Dendritic cell treated with granulocyte-macrophage colony-stimulating factor and Interleukin-4, amounts not matched to agents 40 ng/mL and 50 ng/mL, for 4 days (primary cell): ENCODE results near the gene TOP2A.

Experiments used
- H3K27ac Mint-ChIP-seq: one replicate; pipeline ENCODE4 v1.8.0; 2022; ENCODE audit warnings: mild to moderate bottlenecking, mixed read lengths
- H3K27me3 Mint-ChIP-seq: one replicate; pipeline ENCODE4 v1.8.0; 2022; ENCODE audit warnings: mild to moderate bottlenecking, mixed read lengths
- H3K36me3 Mint-ChIP-seq: one replicate; pipeline ENCODE4 v1.8.0; 2022; ENCODE audit warnings: low read depth, mixed read lengths
- H3K4me1 Mint-ChIP-seq: one replicate; pipeline ENCODE4 v1.8.0; 2022; ENCODE audit warnings: low read depth, mixed read lengths
- H3K4me3 Mint-ChIP-seq: one replicate; pipeline ENCODE4 v1.8.0; 2022; ENCODE audit warnings: mild to moderate bottlenecking, moderate library complexity, mixed read lengths
- H3K9me3 Mint-ChIP-seq: one replicate; pipeline ENCODE4 v1.8.0; 2022; ENCODE audit warnings: mixed read lengths
- intact Hi-C: fragments of 100-400 bp; cut with micrococcal nuclease; formaldehyde crosslinking; loops from one replicate; pipeline ENCODE4 v1.15.0; 2022

Gene TOP2A, protein sequence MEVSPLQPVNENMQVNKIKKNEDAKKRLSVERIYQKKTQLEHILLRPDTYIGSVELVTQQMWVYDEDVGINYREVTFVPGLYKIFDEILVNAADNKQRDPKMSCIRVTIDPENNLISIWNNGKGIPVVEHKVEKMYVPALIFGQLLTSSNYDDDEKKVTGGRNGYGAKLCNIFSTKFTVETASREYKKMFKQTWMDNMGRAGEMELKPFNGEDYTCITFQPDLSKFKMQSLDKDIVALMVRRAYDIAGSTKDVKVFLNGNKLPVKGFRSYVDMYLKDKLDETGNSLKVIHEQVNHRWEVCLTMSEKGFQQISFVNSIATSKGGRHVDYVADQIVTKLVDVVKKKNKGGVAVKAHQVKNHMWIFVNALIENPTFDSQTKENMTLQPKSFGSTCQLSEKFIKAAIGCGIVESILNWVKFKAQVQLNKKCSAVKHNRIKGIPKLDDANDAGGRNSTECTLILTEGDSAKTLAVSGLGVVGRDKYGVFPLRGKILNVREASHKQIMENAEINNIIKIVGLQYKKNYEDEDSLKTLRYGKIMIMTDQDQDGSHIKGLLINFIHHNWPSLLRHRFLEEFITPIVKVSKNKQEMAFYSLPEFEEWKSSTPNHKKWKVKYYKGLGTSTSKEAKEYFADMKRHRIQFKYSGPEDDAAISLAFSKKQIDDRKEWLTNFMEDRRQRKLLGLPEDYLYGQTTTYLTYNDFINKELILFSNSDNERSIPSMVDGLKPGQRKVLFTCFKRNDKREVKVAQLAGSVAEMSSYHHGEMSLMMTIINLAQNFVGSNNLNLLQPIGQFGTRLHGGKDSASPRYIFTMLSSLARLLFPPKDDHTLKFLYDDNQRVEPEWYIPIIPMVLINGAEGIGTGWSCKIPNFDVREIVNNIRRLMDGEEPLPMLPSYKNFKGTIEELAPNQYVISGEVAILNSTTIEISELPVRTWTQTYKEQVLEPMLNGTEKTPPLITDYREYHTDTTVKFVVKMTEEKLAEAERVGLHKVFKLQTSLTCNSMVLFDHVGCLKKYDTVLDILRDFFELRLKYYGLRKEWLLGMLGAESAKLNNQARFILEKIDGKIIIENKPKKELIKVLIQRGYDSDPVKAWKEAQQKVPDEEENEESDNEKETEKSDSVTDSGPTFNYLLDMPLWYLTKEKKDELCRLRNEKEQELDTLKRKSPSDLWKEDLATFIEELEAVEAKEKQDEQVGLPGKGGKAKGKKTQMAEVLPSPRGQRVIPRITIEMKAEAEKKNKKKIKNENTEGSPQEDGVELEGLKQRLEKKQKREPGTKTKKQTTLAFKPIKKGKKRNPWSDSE (N-terminal part only)

DNA sequence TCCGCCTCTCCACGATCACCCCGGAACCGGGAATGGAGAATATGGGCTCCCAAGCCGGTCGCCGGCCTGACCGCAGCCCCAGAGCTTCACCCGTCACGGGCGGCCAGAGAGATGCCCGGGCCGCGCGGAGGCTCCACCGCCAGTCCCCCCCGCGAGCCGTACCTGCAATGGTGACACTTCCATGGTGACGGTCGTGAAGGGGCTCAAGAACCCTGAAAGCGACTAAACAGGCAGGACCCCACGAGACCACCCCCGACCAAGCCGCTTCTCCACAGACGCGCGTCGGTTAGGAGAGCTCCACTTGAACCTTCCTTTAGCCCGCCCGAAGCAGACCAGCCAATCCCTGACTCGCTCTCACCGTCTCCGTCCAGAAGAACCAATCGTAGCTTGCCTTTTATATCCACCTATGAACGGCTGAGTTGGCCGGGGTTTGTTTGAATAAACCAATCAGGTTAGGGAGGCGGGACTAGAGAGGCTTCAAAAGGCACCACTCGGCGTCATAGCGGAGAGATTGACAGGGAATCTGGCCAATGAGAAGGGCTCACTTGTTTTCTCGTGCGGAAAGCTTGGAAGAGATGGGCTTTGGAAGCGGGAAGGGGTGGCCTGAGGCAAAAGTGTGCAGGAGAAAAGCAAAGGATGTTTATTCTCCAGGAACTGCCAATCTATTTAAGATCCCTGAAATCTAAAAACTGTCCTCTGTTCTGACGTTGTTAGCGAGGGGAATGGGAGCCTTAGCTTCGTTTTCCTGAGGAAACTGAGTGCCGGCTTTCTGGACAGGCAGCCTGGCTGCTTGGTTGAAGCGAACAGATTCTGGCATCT, at the start of gene TOP2A:
TSS of gene TOP2A (minus strand) at position 288 of the 819 bp plus-strand sequence. CDS start at position 183, 105 bp downstream.
- no peaks in the 10 kb centered on the region for H3K9me3 Mint-ChIP-seq
- H3K27me3 Mint-ChIP-seq = no peaks in the 10 kb centered on the region
- peak within 1 kb of the TSS; percentile 73 for H3K27ac Mint-ChIP-seq
- peak within 1 kb of the TSS; percentile 97 for H3K4me3 Mint-ChIP-seq
- intact Hi-C loops = loop anchor here (5.0 kb wide), 1 partner anchor 216 kb away; no protein-coding TSS in a partner anchor
- peaks cover 20% of the 10 kb centered on the region for H3K4me1 Mint-ChIP-seq
- peaks cover 6% of the 10 kb centered on the region for H3K36me3 Mint-ChIP-seq

DNA sequence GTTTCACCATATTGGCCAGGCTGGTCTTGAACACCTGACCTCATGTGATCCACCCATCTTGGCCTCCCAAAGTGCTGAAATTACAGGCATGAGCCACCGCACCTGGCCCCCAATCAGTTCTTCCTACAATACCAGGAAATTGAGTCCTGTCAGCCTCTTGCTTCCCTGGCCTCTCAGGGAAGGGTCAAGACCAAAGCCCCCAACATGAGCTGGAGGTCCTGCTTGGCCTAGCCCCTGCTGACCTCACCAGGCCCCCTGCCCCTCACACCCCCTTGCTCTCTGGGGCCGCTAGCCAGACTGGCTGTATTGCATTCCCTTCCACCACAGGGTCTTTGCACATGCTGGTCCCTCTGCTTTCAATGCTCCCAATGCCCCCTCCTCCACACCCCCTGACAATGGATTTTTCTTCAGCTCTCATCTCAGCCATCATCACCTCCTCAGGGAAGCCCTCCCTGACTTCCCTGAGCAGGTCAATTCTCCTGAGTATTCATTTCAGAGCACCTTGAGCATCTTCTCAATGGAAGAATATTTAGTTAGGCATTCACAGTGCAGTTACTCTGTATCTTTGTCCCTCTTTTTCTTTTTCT, 49.7 kb upstream of the TOP2A start:
- no peaks in the 10 kb centered on the region for H3K36me3 Mint-ChIP-seq
- no peaks in the 10 kb centered on the region for H3K4me1 Mint-ChIP-seq
- H3K9me3 Mint-ChIP-seq = no peaks in the 10 kb centered on the region
- no peak overlapping the region for H3K4me3 Mint-ChIP-seq
- intact Hi-C loops = no loop called here
- peaks cover 21% of the 10 kb centered on the region for H3K27me3 Mint-ChIP-seq
- no peak overlapping the region for H3K27ac Mint-ChIP-seq

- Mint-ChIP-seq H3K9me3 (no peaks in the 10 kb centered on the region), H3K36me3 (no peaks in the 10 kb centered on the region), H3K4me3 (no peak overlapping the region), H3K27ac (no peak overlapping the region), H3K4me1 (no peaks in the 10 kb centered on the region), H3K27me3 (peaks cover 21% of the 10 kb centered on the region)
- intact Hi-C loops = no loop called here
These were observed 48.7 kb upstream of the TOP2A start for GRCh38 chr17:40466298-40466971.

- Mint-ChIP-seq H3K36me3 (no peaks in the 10 kb centered on the region), H3K27ac (no peak overlapping the region), H3K9me3 (no peaks in the 10 kb centered on the region), H3K4me3 (no peak overlapping the region), H3K4me1 (no peaks in the 10 kb centered on the region), H3K27me3 (peaks cover 13% of the 10 kb centered on the region)
- intact Hi-C loops = no loop called here
These were observed 46.7 kb upstream of the TOP2A start for GRCh38 chr17:40464392-40464855.

DNA sequence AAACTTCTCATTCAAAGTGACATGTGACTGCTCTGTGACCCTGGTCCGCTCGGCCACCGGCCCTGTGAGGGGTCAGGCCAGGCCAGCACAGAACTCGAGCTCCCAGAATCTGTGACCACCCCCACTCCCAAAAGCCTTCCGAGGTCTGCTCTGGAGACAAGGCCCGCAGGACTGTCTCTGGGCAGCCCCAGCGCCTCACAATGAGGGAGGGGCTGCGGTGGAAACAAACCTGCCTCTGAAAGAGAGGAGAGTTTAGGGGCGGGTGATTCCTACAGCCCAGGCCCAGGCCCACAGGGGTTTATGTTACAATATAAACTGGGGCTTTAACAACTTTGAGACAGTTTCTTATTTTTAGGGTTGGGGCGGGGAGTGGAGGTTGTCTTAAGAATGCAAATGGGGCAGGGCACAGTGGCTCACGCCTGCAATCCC, 45.4 kb upstream of the TOP2A start:
- no peaks in the 10 kb centered on the region for H3K9me3 Mint-ChIP-seq
- no peaks in the 10 kb centered on the region for H3K36me3 Mint-ChIP-seq
- H3K4me3 Mint-ChIP-seq = no peak overlapping the region
- intact Hi-C loops = no loop called here
- H3K27me3 Mint-ChIP-seq = peaks cover 12% of the 10 kb centered on the region
- H3K27ac Mint-ChIP-seq = no peak overlapping the region
- no peaks in the 10 kb centered on the region for H3K4me1 Mint-ChIP-seq

DNA sequence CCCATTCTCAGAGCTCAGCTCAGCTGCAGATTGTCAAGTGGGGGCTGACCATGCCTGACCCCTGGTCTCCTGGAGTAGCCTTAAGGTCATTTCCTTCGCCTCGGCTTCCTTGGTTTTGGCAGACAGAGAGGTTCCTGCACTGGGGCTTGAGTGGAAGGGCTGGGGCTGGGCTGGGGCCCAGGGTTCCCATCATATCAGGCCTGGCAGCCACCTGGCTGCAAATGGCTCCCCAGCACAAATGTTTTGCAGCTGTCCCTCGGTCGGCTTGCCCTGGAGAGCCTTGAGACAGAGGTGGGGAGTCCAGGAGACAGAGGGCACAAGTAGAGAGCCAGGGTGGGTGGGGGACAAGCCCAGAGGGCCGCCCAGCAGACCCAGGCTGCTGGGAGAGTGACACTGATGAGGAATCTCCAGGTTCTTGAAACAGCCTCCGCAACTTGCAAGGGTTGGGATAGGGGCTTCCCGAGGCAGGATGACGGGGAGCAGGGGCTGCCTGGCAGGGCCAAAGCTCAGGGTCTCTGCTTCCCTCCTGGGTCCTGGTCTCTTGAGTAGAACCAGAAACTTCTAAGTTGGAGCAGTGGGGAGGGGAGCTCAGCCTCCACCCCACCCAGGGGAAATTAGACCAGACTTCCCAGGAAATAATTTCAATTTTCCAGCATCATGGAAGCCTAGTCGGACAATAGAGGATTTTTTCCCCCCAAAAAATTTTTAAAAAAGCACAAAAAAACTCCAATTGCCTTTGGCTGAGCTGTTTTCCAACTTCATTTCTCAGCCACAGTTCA, 44.8 kb upstream of the TOP2A start:
- no peak overlapping the region for H3K27ac Mint-ChIP-seq

DNA sequence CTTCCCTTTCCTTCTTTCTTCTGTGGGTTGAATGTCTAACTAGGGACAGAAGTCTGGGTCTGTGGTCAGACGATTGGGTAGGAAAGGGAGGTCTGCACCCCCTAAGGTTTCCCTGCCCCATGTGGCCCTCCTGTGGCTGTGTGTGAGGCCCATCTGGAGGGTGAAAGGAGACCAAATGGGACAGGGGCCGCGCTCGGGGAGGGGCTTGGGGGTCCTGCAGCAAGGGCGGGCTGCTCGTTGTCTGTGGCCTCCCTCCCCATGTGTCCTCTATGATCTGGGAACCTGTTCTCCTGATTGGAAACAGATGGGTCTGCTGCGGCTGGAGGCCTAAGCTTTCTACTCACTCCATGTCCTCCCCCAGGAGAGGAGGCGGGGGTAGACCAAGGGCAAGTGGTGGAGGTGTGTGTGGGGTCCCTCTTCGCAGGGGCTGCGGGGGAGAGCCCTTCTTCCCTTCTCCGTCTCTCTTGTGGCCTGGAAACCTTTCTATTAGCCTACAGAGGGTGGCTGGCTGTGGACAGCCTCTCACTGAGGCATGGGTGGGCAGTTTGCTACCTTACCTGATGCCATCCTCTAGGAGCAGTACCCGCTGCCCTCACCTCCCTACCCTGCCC, 44.1 kb upstream of the TOP2A start:
- H3K27ac Mint-ChIP-seq = no peak overlapping the region
- intact Hi-C loops = no loop called here
- no peaks in the 10 kb centered on the region for H3K9me3 Mint-ChIP-seq
- no peaks in the 10 kb centered on the region for H3K4me1 Mint-ChIP-seq
- peaks cover 18% of the 10 kb centered on the region for H3K27me3 Mint-ChIP-seq
- H3K4me3 Mint-ChIP-seq = no peak overlapping the region
- H3K36me3 Mint-ChIP-seq = no peaks in the 10 kb centered on the region

More for the DNA sequence above, 44.8 kb upstream of the TOP2A start:
- no peaks in the 10 kb centered on the region for H3K36me3 Mint-ChIP-seq
- intact Hi-C loops = no loop called here
- no peak overlapping the region for H3K4me3 Mint-ChIP-seq
- H3K27me3 Mint-ChIP-seq = peaks cover 16% of the 10 kb centered on the region
- no peaks in the 10 kb centered on the region for H3K4me1 Mint-ChIP-seq
- no peaks in the 10 kb centered on the region for H3K9me3 Mint-ChIP-seq

GRCh38 chr17:40460968-40461731, 43.5 kb upstream of the TOP2A start:
- Mint-ChIP-seq H3K4me1 (no peaks in the 10 kb centered on the region), H3K27ac (no peak overlapping the region), H3K4me3 (no peak overlapping the region), H3K27me3 (peaks cover 14% of the 10 kb centered on the region), H3K9me3 (no peaks in the 10 kb centered on the region), H3K36me3 (no peaks in the 10 kb centered on the region)
- intact Hi-C loops = no loop called here

GRCh38 chr17:40460604-40460967, 42.9 kb upstream of the TOP2A start:
- Mint-ChIP-seq H3K9me3 (no peaks in the 10 kb centered on the region), H3K27ac (no peak overlapping the region), H3K36me3 (no peaks in the 10 kb centered on the region), H3K4me3 (no peak overlapping the region), H3K27me3 (peaks cover 10% of the 10 kb centered on the region), H3K4me1 (no peaks in the 10 kb centered on the region)
- intact Hi-C loops = no loop called here

DNA sequence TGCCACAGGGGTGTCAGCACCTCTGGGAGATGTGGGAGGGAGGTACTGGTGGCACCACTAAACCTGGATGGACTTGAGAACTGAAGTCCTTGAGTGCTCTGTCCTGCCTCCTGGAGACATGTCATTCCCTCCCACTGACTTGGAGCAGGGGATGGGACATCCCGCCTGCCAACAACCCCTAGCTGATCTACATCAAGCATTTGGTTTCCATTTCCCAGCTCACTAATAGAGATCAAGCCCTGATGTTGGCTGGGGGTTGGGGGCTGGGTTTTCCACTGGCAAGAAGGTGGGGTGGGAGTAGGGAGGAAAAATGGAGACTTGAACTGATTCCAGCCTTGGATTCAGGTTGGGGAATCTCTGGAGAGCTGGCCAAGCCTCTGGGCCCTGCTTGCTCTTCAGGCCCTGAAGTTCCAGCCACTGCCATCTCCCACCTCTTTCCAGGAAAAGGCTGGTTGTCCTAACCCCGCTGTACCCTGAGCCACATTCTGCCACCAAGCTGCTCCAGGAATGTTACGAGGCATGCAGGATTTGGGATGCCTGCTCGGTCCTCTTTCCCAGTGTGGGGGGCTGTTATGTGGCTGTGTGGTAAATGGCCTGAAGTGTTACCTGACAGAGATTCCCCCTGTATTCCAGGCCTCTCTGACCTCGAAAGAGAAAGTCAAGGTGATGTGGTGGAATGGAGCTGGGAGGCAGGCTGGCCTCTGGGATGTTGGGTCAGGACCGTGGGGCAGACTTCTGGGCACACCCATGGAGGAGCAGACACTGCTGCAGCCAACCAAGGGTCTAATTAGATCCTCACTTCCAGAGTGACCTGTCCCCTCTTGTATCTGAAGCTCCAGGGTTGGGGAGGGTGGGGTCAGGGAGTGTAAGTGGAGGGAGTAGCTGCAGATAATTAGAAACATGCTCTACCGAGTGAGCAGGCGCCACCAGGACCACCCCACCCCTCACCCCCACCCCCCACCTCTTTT, 42.2 kb upstream of the TOP2A start:
- Mint-ChIP-seq H3K4me3 (no peak overlapping the region), H3K36me3 (no peaks in the 10 kb centered on the region), H3K4me1 (no peaks in the 10 kb centered on the region), H3K9me3 (no peaks in the 10 kb centered on the region), H3K27me3 (peaks cover 10% of the 10 kb centered on the region), H3K27ac (no peak overlapping the region)
- intact Hi-C loops = no loop called here
